ENCODE data around the gene SLC23A2. TPM values are rescaled to one million over a fixed set of nuclear protein-coding genes. Genes with fewer than 3 reads are reported as not detected.
"Not testable (repeated sequence)": the region's sequence is repeated elsewhere in the genome, so short reads cannot be mapped to it uniquely, and the experiment has no call there.

Gene SLC23A2
- total RNA-seq, 1 experiment from 2014 or later, result 14.6 TPM

DNA sequence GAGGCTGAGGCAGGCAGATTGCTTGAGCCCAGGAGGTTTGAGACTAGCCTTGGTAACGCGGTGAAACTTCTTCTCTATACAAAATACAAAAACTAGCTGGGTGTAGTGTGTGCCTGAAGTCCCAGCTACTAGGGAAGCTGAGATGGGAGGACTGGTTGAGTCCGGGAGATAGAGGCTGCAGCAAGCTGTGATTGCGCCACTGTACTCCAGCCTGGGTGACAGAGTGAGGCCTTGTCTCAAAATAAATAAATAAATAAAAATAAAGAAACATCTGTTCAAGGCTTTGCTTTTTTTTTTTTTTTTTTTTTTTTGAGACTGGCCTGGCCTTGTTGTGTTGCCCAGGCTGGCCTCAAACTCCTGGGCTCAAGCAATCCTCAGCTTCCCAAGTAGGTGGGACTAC is 23.7 kb upstream of the SLC23A2 start:
- Histone ChIP-seq H3K27me3 (ENCODE audit: control insufficient read depth, insufficient read depth, low read length) (no peaks in the 10 kb centered on the region), H3K27ac (ENCODE audit: low read length) (no peak overlapping the region), H3K9me3 (ENCODE audit: control insufficient read depth, insufficient read depth, low read depth, low read length) (no peaks in the 10 kb centered on the region), H3K4me3 (ENCODE audit: low read depth in 2 of 2, low read length in 2 of 2) (no peak overlapping the region), H3K36me3 (ENCODE audit: control insufficient read depth, insufficient read depth, low read length) (no peaks in the 10 kb centered on the region), H3K4me1 (ENCODE audit: control insufficient read depth, insufficient read depth, low read length) (no peaks in the 10 kb centered on the region)
- DNase-seq (ENCODE audit: low read depth, low spot score) (no peak), ATAC-seq (no peak)
- TF ChIP-seq TCF7L2 (IDR thresholded peaks at IDR 0.05; ENCODE audit: low read depth, low read length) (no peak), SIN3A (IDR thresholded peaks at IDR 0.05; ENCODE audit: borderline replicate concordance, insufficient read depth, low read depth, low read length) (no peak), POLR2AphosphoS5 (IDR thresholded peaks at IDR 0.05; ENCODE audit: low read depth, low read length) (no peak)
- TF ChIP-seq, protein P1, sequence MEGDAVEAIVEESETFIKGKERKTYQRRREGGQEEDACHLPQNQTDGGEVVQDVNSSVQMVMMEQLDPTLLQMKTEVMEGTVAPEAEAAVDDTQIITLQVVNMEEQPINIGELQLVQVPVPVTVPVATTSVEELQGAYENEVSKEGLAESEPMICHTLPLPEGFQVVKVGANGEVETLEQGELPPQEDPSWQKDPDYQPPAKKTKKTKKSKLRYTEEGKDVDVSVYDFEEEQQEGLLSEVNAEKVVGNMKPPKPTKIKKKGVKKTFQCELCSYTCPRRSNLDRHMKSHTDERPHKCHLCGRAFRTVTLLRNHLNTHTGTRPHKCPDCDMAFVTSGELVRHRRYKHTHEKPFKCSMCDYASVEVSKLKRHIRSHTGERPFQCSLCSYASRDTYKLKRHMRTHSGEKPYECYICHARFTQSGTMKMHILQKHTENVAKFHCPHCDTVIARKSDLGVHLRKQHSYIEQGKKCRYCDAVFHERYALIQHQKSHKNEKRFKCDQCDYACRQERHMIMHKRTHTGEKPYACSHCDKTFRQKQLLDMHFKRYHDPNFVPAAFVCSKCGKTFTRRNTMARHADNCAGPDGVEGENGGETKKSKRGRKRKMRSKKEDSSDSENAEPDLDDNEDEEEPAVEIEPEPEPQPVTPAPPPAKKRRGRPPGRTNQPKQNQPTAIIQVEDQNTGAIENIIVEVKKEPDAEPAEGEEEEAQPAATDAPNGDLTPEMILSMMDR (IDR thresholded peaks at IDR 0.05), result no peak
- TF ChIP-seq, protein P2, sequence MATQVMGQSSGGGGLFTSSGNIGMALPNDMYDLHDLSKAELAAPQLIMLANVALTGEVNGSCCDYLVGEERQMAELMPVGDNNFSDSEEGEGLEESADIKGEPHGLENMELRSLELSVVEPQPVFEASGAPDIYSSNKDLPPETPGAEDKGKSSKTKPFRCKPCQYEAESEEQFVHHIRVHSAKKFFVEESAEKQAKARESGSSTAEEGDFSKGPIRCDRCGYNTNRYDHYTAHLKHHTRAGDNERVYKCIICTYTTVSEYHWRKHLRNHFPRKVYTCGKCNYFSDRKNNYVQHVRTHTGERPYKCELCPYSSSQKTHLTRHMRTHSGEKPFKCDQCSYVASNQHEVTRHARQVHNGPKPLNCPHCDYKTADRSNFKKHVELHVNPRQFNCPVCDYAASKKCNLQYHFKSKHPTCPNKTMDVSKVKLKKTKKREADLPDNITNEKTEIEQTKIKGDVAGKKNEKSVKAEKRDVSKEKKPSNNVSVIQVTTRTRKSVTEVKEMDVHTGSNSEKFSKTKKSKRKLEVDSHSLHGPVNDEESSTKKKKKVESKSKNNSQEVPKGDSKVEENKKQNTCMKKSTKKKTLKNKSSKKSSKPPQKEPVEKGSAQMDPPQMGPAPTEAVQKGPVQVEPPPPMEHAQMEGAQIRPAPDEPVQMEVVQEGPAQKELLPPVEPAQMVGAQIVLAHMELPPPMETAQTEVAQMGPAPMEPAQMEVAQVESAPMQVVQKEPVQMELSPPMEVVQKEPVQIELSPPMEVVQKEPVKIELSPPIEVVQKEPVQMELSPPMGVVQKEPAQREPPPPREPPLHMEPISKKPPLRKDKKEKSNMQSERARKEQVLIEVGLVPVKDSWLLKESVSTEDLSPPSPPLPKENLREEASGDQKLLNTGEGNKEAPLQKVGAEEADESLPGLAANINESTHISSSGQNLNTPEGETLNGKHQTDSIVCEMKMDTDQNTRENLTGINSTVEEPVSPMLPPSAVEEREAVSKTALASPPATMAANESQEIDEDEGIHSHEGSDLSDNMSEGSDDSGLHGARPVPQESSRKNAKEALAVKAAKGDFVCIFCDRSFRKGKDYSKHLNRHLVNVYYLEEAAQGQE (IDR thresholded peaks at IDR 0.05; ENCODE audit: insufficient read depth in 1 of 2, low read depth in 2 of 2, low read length in 1 of 2), result no peak
- ChIA-PET POLR2A (interaction anchor here (0.7 kb wide), 1 partner anchor 248 kb away, joined by 12 read pairs; no protein-coding TSS in a partner anchor), CTCF (interaction anchor here (0.6 kb wide), 1 partner anchor 13 kb away, joined by 5 read pairs; no protein-coding TSS in a partner anchor)
- BruUV-seq (replicated peaks), result no TSS peak
- in situ Hi-C loops (cut with HindIII; ENCODE audit: low pct_unique_long_range_greater_than_20kb, low sequenced_read_pairs) (no loop called here), intact Hi-C loops (cut with micrococcal nuclease; ENCODE audit: unreplicated experiment) (no loop called here)

DNA sequence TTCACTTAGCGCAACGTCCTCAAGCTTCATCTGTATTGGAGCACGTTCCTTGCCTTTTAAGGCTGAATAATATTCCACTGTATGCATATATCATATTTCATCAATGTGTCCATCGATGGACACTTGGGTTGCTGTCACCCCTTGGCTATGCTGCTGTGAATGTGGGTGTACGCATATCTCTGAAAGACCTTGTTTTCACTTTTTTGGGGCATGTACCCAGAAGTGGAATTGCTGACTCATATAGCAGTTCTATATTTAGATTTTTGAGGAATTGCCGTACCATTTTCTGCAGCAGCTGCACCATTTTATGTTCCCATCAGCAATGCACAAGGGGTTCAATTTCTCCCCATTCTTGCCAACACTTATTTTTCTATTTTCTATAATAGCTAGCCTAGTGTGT is 22.8 kb upstream of the SLC23A2 start:
- ChIA-PET POLR2A (no interaction called here), CTCF (interaction anchor here (0.6 kb wide), 2 partner anchors 14 to 32 kb away, joined by 4 to 5 read pairs; no protein-coding TSS in a partner anchor)
- Histone ChIP-seq H3K27me3 (ENCODE audit: control insufficient read depth, insufficient read depth, low read length) (no peaks in the 10 kb centered on the region), H3K27ac (ENCODE audit: low read length) (no peak overlapping the region), H3K4me1 (ENCODE audit: control insufficient read depth, insufficient read depth, low read length) (no peaks in the 10 kb centered on the region), H3K36me3 (ENCODE audit: control insufficient read depth, insufficient read depth, low read length) (no peaks in the 10 kb centered on the region), H3K4me3 (ENCODE audit: low read depth in 2 of 2, low read length in 2 of 2) (no peak overlapping the region), H3K9me3 (ENCODE audit: control insufficient read depth, insufficient read depth, low read depth, low read length) (no peaks in the 10 kb centered on the region)
- TF ChIP-seq TCF7L2 (IDR thresholded peaks at IDR 0.05; ENCODE audit: low read depth, low read length), result no peak
- TF ChIP-seq POLR2AphosphoS5 (IDR thresholded peaks at IDR 0.05; ENCODE audit: low read depth, low read length), result no peak
- TF ChIP-seq, protein P2 (IDR thresholded peaks at IDR 0.05; ENCODE audit: insufficient read depth in 1 of 2, low read depth in 2 of 2, low read length in 1 of 2), result no peak
- TF ChIP-seq, protein P1 (IDR thresholded peaks at IDR 0.05), result no peak
- TF ChIP-seq SIN3A (IDR thresholded peaks at IDR 0.05; ENCODE audit: borderline replicate concordance, insufficient read depth, low read depth, low read length), result no peak
- ATAC-seq (no peak), DNase-seq (ENCODE audit: low read depth, low spot score) (no peak)
- intact Hi-C loops (cut with micrococcal nuclease; ENCODE audit: unreplicated experiment) (no loop called here), in situ Hi-C loops (cut with HindIII; ENCODE audit: low pct_unique_long_range_greater_than_20kb, low sequenced_read_pairs) (no loop called here)
- no TSS peak for BruUV-seq (replicated peaks)

DNA sequence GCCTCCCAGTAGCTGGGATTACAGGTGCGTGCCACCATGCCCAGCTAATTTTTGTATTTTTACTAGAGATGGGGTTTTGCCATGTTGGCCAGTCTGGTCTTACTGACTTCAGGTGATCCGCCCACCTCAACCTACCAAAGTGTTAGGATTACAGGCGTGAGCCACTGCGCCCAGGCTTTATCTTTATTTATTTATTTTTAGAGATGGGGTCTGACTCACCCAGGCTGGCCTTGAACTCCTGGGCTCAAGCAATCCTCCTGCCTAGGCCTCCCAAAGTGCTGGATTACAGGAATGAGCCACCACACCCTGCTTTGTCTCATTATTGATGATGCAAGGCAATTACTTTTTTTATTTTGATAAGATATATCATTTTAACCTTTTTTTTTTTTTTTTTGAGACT is 21.9 kb upstream of the SLC23A2 start:
- H3K9me3 ChIP-seq (ENCODE audit: control insufficient read depth, insufficient read depth, low read depth, low read length); H3K4me3 ChIP-seq (ENCODE audit: low read depth in 2 of 2, low read length in 2 of 2); H3K4me1 ChIP-seq (ENCODE audit: control insufficient read depth, insufficient read depth, low read length); H3K27me3 ChIP-seq (ENCODE audit: control insufficient read depth, insufficient read depth, low read length); H3K36me3 ChIP-seq (ENCODE audit: control insufficient read depth, insufficient read depth, low read length); CTCF ChIA-PET; BruUV-seq (replicated peaks); DNase-seq (ENCODE audit: low read depth, low spot score); POLR2A ChIA-PET; intact Hi-C loops (cut with micrococcal nuclease; ENCODE audit: unreplicated experiment); ATAC-seq; in situ Hi-C loops (cut with HindIII; ENCODE audit: low pct_unique_long_range_greater_than_20kb, low sequenced_read_pairs); H3K27ac ChIP-seq (ENCODE audit: low read length): not testable (repeated sequence)

Measured in Panc1 (cell line).